ENCODE measurements around the gene TMED1. TPM values are rescaled to one million over a fixed set of nuclear protein-coding genes. Genes with fewer than 3 reads are reported as not detected.

Gene TMED1
- total RNA-seq, 1 experiment from 2014 or later = 30.3 TPM

DNA sequence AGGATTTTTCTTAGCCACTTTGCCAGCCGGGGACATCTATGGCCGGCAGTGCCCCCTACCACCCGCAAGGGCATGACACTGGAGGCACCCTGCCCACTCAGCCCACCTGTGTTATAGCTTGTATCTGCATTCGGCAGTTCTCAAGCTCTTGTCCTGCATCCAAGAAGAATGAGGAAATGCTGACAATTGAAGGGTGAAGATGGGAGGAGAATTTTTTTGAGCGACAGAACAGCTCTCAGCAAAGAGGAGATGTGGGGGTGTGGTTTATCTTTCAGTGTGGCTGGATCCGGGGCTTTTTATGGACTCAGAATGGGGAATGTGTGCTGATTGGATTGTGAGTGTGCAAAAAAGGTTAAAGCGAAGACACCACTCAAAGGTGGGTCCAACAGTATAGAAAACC, 6.8 kb upstream of the TMED1 start:
- Histone ChIP-seq H3K36me3 (ENCODE audit: control insufficient read depth, insufficient read depth, low read length) (no peaks in the 10 kb centered on the region), H3K4me1 (ENCODE audit: control insufficient read depth, insufficient read depth, low read length) (no peaks in the 10 kb centered on the region), H3K27me3 (ENCODE audit: control insufficient read depth, insufficient read depth, low read length) (no peaks in the 10 kb centered on the region), H3K9me3 (ENCODE audit: control insufficient read depth, insufficient read depth, low read depth, low read length) (no peaks in the 10 kb centered on the region), H3K27ac (ENCODE audit: low read length) (no peak overlapping the region), H3K4me3 (ENCODE audit: low read depth in 2 of 2, low read length in 2 of 2) (no peak overlapping the region)
- in situ Hi-C loops (cut with HindIII; ENCODE audit: low pct_unique_long_range_greater_than_20kb, low sequenced_read_pairs) = no loop called here
- no peak for ATAC-seq
- no TSS peak for BruUV-seq (replicated peaks)
- intact Hi-C loops (cut with micrococcal nuclease; ENCODE audit: unreplicated experiment) = no loop called here
- no peak for DNase-seq (ENCODE audit: low read depth, low spot score)
- TF ChIP-seq TCF7L2 (IDR thresholded peaks at IDR 0.05; ENCODE audit: low read depth, low read length) = no peak
- POLR2A ChIA-PET = no interaction called here
- CTCF ChIA-PET = no interaction called here

DNA sequence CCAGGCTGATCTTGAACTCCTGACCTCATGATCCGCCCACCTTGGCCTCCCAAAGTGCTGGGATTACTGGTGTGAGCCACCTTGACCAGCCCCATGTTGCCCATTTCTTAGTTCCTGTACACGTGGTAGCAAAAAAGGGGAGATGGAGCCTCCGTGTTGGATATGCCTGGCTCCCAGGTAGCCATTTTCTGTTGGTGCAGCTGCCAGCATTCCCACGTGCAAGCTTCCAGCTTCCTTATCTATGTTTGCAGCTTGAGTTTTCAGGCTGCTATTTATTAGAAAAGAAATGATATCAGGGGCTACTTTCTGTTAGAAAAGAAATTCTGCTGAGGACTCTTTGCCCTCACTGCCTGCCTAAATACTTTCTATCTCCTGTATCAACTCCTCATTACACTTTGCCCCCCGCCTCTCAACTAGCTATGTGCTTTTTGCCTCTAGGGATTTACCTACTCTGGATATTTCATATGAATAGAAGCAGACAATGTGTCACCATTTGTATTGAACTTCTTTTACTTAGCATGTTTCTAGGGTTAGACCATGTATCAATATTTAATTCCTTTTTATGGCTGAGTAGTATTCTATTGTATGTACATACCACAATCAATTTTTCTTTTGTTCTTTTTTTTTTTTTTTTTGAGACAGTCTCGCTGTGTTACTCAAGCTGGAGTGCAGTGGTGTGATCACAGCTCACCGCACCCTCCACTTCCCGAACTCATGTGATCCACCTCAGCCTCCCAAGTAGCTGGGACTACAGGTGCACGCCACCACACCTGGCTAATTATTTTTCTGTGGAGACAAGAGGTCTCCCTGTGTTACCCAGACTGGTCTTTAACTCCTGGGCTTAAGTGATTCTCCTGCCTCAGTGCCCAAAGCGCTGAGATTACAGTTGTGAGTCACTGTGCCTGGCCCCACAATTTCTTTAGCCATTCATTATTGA, 3.4 kb upstream of the TMED1 start:
- Histone ChIP-seq H3K9me3 (ENCODE audit: control insufficient read depth, insufficient read depth, low read depth, low read length) (peaks cover 3% of the 10 kb centered on the region; the same call in 1 of the 2 replicates), H3K36me3 (ENCODE audit: control insufficient read depth, insufficient read depth, low read length) (no peaks in the 10 kb centered on the region), H3K27ac (ENCODE audit: low read length) (no peak overlapping the region), H3K4me1 (ENCODE audit: control insufficient read depth, insufficient read depth, low read length) (no peaks in the 10 kb centered on the region; the same call in 1 of the 2 replicates), H3K27me3 (ENCODE audit: control insufficient read depth, insufficient read depth, low read length) (no peaks in the 10 kb centered on the region), H3K4me3 (ENCODE audit: low read depth in 2 of 2, low read length in 2 of 2) (no peak overlapping the region)
- no TSS peak for BruUV-seq (replicated peaks)
- DNase-seq (ENCODE audit: low read depth, low spot score) = no peak
- ChIA-PET POLR2A (no interaction called here), CTCF (interaction anchor here (0.6 to 0.7 kb wide), 2 partner anchors 25 to 92 kb away, joined by 3 to 9 read pairs; no protein-coding TSS in a partner anchor)
- TF ChIP-seq REST (IDR thresholded peaks at IDR 0.05; ENCODE audit: insufficient read depth in 1 of 2, low read depth in 2 of 2, low read length in 1 of 2) = no peak
- TF ChIP-seq, protein P1, sequence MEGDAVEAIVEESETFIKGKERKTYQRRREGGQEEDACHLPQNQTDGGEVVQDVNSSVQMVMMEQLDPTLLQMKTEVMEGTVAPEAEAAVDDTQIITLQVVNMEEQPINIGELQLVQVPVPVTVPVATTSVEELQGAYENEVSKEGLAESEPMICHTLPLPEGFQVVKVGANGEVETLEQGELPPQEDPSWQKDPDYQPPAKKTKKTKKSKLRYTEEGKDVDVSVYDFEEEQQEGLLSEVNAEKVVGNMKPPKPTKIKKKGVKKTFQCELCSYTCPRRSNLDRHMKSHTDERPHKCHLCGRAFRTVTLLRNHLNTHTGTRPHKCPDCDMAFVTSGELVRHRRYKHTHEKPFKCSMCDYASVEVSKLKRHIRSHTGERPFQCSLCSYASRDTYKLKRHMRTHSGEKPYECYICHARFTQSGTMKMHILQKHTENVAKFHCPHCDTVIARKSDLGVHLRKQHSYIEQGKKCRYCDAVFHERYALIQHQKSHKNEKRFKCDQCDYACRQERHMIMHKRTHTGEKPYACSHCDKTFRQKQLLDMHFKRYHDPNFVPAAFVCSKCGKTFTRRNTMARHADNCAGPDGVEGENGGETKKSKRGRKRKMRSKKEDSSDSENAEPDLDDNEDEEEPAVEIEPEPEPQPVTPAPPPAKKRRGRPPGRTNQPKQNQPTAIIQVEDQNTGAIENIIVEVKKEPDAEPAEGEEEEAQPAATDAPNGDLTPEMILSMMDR (IDR thresholded peaks at IDR 0.05) = no peak
- no peak for TF ChIP-seq TCF7L2 (IDR thresholded peaks at IDR 0.05; ENCODE audit: low read depth, low read length)
- TF ChIP-seq POLR2AphosphoS5 (IDR thresholded peaks at IDR 0.05; ENCODE audit: low read depth, low read length) = no peak
- no peak for TF ChIP-seq SIN3A (IDR thresholded peaks at IDR 0.05; ENCODE audit: borderline replicate concordance, insufficient read depth, low read depth, low read length)
- intact Hi-C loops (cut with micrococcal nuclease; ENCODE audit: unreplicated experiment) = no loop called here
- in situ Hi-C loops (cut with HindIII; ENCODE audit: low pct_unique_long_range_greater_than_20kb, low sequenced_read_pairs) = no loop called here
- no peak for ATAC-seq

GRCh38 chr19:10838377-10838776, 2.4 kb upstream of the TMED1 start:
- DNase-seq (ENCODE audit: low read depth, low spot score) (no peak), ATAC-seq (no peak)
- Histone ChIP-seq H3K4me3 (ENCODE audit: low read depth in 2 of 2, low read length in 2 of 2) (no peak overlapping the region), H3K27ac (ENCODE audit: low read length) (no peak overlapping the region), H3K4me1 (ENCODE audit: control insufficient read depth, insufficient read depth, low read length) (no peaks in the 10 kb centered on the region; the same call in 1 of the 2 replicates), H3K36me3 (ENCODE audit: control insufficient read depth, insufficient read depth, low read length) (no peaks in the 10 kb centered on the region), H3K27me3 (ENCODE audit: control insufficient read depth, insufficient read depth, low read length) (no peaks in the 10 kb centered on the region), H3K9me3 (ENCODE audit: control insufficient read depth, insufficient read depth, low read depth, low read length) (peaks cover 3% of the 10 kb centered on the region; the same call in 1 of the 2 replicates)
- ChIA-PET POLR2A (no interaction called here), CTCF (no interaction called here)
- intact Hi-C loops (cut with micrococcal nuclease; ENCODE audit: unreplicated experiment) (no loop called here), in situ Hi-C loops (cut with HindIII; ENCODE audit: low pct_unique_long_range_greater_than_20kb, low sequenced_read_pairs) (no loop called here)
- TF ChIP-seq TCF7L2 (IDR thresholded peaks at IDR 0.05; ENCODE audit: low read depth, low read length) = no peak
- TF ChIP-seq, protein P1 (IDR thresholded peaks at IDR 0.05) = no peak
- TF ChIP-seq POLR2AphosphoS5 (IDR thresholded peaks at IDR 0.05; ENCODE audit: low read depth, low read length) = no peak
- TF ChIP-seq REST (IDR thresholded peaks at IDR 0.05; ENCODE audit: insufficient read depth in 1 of 2, low read depth in 2 of 2, low read length in 1 of 2) = no peak
- TF ChIP-seq SIN3A (IDR thresholded peaks at IDR 0.05; ENCODE audit: borderline replicate concordance, insufficient read depth, low read depth, low read length) = no peak
- BruUV-seq (replicated peaks) = no TSS peak
